ENCODE results near the gene IL20RA.

DNA sequence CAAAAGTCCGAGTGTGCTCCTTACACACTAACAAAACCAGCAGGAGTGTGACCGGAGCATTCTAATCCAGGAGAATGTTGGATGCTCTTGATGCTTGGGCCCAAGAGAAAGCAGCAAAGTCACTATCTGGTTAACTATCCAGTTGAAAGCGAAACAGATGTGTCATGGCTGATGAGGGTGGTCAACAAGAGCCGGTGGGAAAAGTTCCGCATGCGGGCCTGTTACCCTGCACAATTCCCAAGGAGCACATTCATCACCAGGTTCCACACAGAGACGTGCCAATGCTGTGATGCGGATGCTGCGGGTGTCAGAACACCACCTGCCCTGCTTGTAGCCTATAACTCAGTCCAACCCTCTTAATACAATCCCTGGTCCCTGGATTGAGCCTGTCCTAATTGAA is 38.7 kb downstream of the IL20RA start:
- no peak for TF ChIP-seq FOXM1 (IDR thresholded peaks at IDR 0.05; ENCODE audit: low read depth)
- TF ChIP-seq, protein P1, sequence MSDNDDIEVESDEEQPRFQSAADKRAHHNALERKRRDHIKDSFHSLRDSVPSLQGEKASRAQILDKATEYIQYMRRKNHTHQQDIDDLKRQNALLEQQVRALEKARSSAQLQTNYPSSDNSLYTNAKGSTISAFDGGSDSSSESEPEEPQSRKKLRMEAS (IDR thresholded peaks at IDR 0.05; ENCODE audit: low read depth) = no peak
- TF ChIP-seq, protein P2, sequence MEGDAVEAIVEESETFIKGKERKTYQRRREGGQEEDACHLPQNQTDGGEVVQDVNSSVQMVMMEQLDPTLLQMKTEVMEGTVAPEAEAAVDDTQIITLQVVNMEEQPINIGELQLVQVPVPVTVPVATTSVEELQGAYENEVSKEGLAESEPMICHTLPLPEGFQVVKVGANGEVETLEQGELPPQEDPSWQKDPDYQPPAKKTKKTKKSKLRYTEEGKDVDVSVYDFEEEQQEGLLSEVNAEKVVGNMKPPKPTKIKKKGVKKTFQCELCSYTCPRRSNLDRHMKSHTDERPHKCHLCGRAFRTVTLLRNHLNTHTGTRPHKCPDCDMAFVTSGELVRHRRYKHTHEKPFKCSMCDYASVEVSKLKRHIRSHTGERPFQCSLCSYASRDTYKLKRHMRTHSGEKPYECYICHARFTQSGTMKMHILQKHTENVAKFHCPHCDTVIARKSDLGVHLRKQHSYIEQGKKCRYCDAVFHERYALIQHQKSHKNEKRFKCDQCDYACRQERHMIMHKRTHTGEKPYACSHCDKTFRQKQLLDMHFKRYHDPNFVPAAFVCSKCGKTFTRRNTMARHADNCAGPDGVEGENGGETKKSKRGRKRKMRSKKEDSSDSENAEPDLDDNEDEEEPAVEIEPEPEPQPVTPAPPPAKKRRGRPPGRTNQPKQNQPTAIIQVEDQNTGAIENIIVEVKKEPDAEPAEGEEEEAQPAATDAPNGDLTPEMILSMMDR (IDR thresholded peaks at IDR 0.05) = no peak
- TF ChIP-seq EP300 (IDR thresholded peaks at IDR 0.05; ENCODE audit: borderline replicate concordance in 1 of 2, low read depth in 1 of 2, low read length in 1 of 2) = no peak
- no peak for TF ChIP-seq MXI1 (IDR thresholded peaks at IDR 0.05; ENCODE audit: low read depth, low read length)
- TF ChIP-seq EZH2phosphoT487 (IDR thresholded peaks at IDR 0.05; ENCODE audit: borderline replicate concordance, low read depth) = no peak
- TF ChIP-seq, protein P3, sequence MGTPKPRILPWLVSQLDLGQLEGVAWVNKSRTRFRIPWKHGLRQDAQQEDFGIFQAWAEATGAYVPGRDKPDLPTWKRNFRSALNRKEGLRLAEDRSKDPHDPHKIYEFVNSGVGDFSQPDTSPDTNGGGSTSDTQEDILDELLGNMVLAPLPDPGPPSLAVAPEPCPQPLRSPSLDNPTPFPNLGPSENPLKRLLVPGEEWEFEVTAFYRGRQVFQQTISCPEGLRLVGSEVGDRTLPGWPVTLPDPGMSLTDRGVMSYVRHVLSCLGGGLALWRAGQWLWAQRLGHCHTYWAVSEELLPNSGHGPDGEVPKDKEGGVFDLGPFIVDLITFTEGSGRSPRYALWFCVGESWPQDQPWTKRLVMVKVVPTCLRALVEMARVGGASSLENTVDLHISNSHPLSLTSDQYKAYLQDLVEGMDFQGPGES (IDR thresholded peaks at IDR 0.05; ENCODE audit: low read depth, low read length) = no peak
- no peak for TF ChIP-seq RCOR1 (IDR thresholded peaks at IDR 0.05; ENCODE audit: low read length)
- TF ChIP-seq TEAD4 (IDR thresholded peaks at IDR 0.05; ENCODE audit: borderline replicate concordance, insufficient read depth) = no peak
- no peak for TF ChIP-seq GABPA (IDR thresholded peaks at IDR 0.05; ENCODE audit: low read depth)
- TF ChIP-seq TCF12 (IDR thresholded peaks at IDR 0.05) = no peak
- no peak for TF ChIP-seq POLR2AphosphoS5 (IDR thresholded peaks at IDR 0.05; ENCODE audit: low read depth, low read length)

Data from SK-N-SH (cell line).